Measurements from ENCODE around the gene XKR7. TPM values are rescaled to one million over a fixed set of nuclear protein-coding genes. Genes with fewer than 3 reads are reported as not detected.

Gene XKR7
- polyA plus RNA-seq, 1 donor from 2014 or later: 9.6 TPM

- H3K27me3 ChIP-seq (ENCODE audit: insufficient read depth, low read depth, low read length): peaks cover 24% of the 10 kb centered on the region
- no peak for TF ChIP-seq EP300 (conservative IDR thresholded peaks at IDR 0.05; ENCODE audit: poor library complexity, severe bottlenecking)
- no peaks in the 10 kb centered on the region for H4K20me1 ChIP-seq (ENCODE audit: insufficient read depth)
- no peak overlapping the region for H3K4me2 ChIP-seq (ENCODE audit: low read length)
- no peaks in the 10 kb centered on the region for H3K9me2 ChIP-seq (ENCODE audit: insufficient read depth, low read length)
- no peaks in the 10 kb centered on the region for H3K36me3 ChIP-seq (ENCODE audit: insufficient read depth, low read length)
- H3K9ac ChIP-seq (ENCODE audit: low read length): no peak overlapping the region
- no peak overlapping the region for H2AFZ ChIP-seq (ENCODE audit: low read depth, low read length)
- H3F3A ChIP-seq (ENCODE audit: insufficient read depth, low read length, poor library complexity, severe bottlenecking): peaks cover 8% of the 10 kb centered on the region
- no peak overlapping the region for H3K27ac ChIP-seq (ENCODE audit: low read length)
- H3K9me3 ChIP-seq (ENCODE audit: low read length): no peaks in the 10 kb centered on the region
- H3K4me3 ChIP-seq (ENCODE audit: low read length): no peak overlapping the region
- peaks cover 12% of the 10 kb centered on the region for H3K79me2 ChIP-seq (replicated peaks; ENCODE audit: insufficient read depth, low read length)
Observed at GRCh38 chr20:31963889-31964288, 4.1 kb upstream of the XKR7 start.

GRCh38 chr20:31966991-31967655 is 828 bp upstream of the XKR7 start:
- no peaks in the 10 kb centered on the region for H4K20me1 ChIP-seq (ENCODE audit: insufficient read depth)
- peaks cover 8% of the 10 kb centered on the region for H3F3A ChIP-seq (ENCODE audit: insufficient read depth, low read length, poor library complexity, severe bottlenecking)
- H3K27ac ChIP-seq (ENCODE audit: low read length): peak overlapping the region; percentile 88
- peak overlapping the region; percentile 77 for H3K4me3 ChIP-seq (ENCODE audit: low read length)
- H2AFZ ChIP-seq (ENCODE audit: low read depth, low read length): peak overlapping the region; percentile 93
- H3K9me2 ChIP-seq (ENCODE audit: insufficient read depth, low read length): no peaks in the 10 kb centered on the region
- H3K9me3 ChIP-seq (ENCODE audit: low read length): no peaks in the 10 kb centered on the region
- TF ChIP-seq POLR2AphosphoS5 (IDR thresholded peaks at IDR 0.05) (peak; percentile 14), SMC3 (conservative IDR thresholded peaks at IDR 0.05; ENCODE audit: poor library complexity) (peak; percentile 22), RAD21 (conservative IDR thresholded peaks at IDR 0.05) (no peak), MXI1 (conservative IDR thresholded peaks at IDR 0.05; ENCODE audit: poor library complexity, severe bottlenecking) (no peak), EZH2 (IDR thresholded peaks at IDR 0.05; ENCODE audit: borderline replicate concordance, insufficient read depth, low read length, poor library complexity, severe bottlenecking) (no peak), REST (IDR thresholded peaks at IDR 0.05; ENCODE audit: borderline replicate concordance) (peak; percentile 69), TAF1 (IDR thresholded peaks at IDR 0.05; ENCODE audit: low read depth) (peak; percentile 51), CTCF (IDR thresholded peaks at IDR 0.05; ENCODE audit: poor library complexity, severe bottlenecking) (no peak), EP300 (conservative IDR thresholded peaks at IDR 0.05; ENCODE audit: poor library complexity, severe bottlenecking) (no peak)
- peaks cover 23% of the 10 kb centered on the region for H3K27me3 ChIP-seq (ENCODE audit: insufficient read depth, low read depth, low read length)
- H3K79me2 ChIP-seq (replicated peaks; ENCODE audit: insufficient read depth, low read length): peaks cover 42% of the 10 kb centered on the region
- peak overlapping the region; percentile 83 for H3K9ac ChIP-seq (ENCODE audit: low read length)
- no peaks in the 10 kb centered on the region for H3K36me3 ChIP-seq (ENCODE audit: insufficient read depth, low read length)
- H3K4me2 ChIP-seq (ENCODE audit: low read length): peak overlapping the region; percentile 90
